H4 (cell line): ENCODE data around the gene CBLC. TPM values are rescaled to one million over a fixed set of nuclear protein-coding genes. Genes with fewer than 3 reads are reported as not detected.
"Not testable (repeated sequence)": the region's sequence is repeated elsewhere in the genome, so short reads cannot be mapped to it uniquely, and the experiment has no call there.

Source experiments
- DNase-seq: peaks from one replicate; pipeline ENCODE4 v3.0.0-alpha.2; 2015; ENCODE audit warnings: low spot score
- total RNA-seq: library from RNA; depleted of rRNA; stranded (reverse); fragments of >200 nt; shearing (Covaris generic); gene quantifications from 2 replicates; pipeline ENCODE4 v1.2.3, GENCODE V29; 2014

CBLC gene
- total RNA-seq, 1 experiment from 2014 or later: not detected

- DNase-seq: no peak
Observed at GRCh38 chr19:44819246-44819832, 41.6 kb downstream of the CBLC start.

GRCh38 chr19:44820648-44821609 is 43.2 kb downstream of the CBLC start:
- no peak for DNase-seq

GRCh38 chr19:44822177-44822576 is 44.5 kb downstream of the CBLC start:
- no peak for DNase-seq

- no peak for DNase-seq
Observed at GRCh38 chr19:44822670-44823372, 45.1 kb downstream of the CBLC start.

GRCh38 chr19:44823373-44823698 is 45.6 kb downstream of the CBLC start:
- no peak for DNase-seq

GRCh38 chr19:44824761-44825160 is 47.1 kb downstream of the CBLC start:
- no peak for DNase-seq

- DNase-seq: not testable (repeated sequence)
Observed at GRCh38 chr19:44832875-44833274, 55.2 kb downstream of the CBLC start.

- DNase-seq: not testable (repeated sequence)
Observed at GRCh38 chr19:44834399-44834798, 56.7 kb downstream of the CBLC start.

- no peak for DNase-seq
Observed at GRCh38 chr19:44839276-44839675, 61.6 kb downstream of the CBLC start.

- no peak for DNase-seq
Observed at GRCh38 chr19:44840811-44841210, 63.1 kb downstream of the CBLC start.

- DNase-seq: no peak
Observed at GRCh38 chr19:44841231-44841630, 63.5 kb downstream of the CBLC start.

- DNase-seq: no peak
Observed at GRCh38 chr19:44845286-44845611, 67.6 kb downstream of the CBLC start.

GRCh38 chr19:44845612-44846454 is 68.1 kb downstream of the CBLC start, which contains the start of gene NECTIN2:
TSS of gene NECTIN2 (plus strand) at chr19:44846297. CDS start at chr19:44846526, 229 bp downstream.
- peak; percentile 89 for DNase-seq

- no peak for DNase-seq
Observed at GRCh38 chr19:44846455-44847143, 68.9 kb downstream of the CBLC start.

- DNase-seq: no peak
Observed at GRCh38 chr19:44847144-44848035, 69.7 kb downstream of the CBLC start.

- DNase-seq: no peak
Observed at GRCh38 chr19:44848036-44848811, 70.5 kb downstream of the CBLC start.

- no peak for DNase-seq
Observed at GRCh38 chr19:44848812-44849447, 71.2 kb downstream of the CBLC start.
